T-helper 22 cell (primary cell): ENCODE measurements around the gene TIPARP.

Experiments used
- DNase-seq: peaks from one replicate; pipeline ENCODE4 v3.0.0-alpha.2; 2020; ENCODE audit warnings: low read depth

TIPARP gene

GRCh38 chr3:156676768-156677479 is 2.5 kb downstream of the TIPARP start:
- peak; percentile 8 for DNase-seq

- DNase-seq, result no peak
Measured at GRCh38 chr3:156677536-156677935, 3.1 kb downstream of the TIPARP start.

GRCh38 chr3:156678197-156678596 is 3.8 kb downstream of the TIPARP start:
- DNase-seq, result no peak

GRCh38 chr3:156680243-156680914 is 6.0 kb downstream of the TIPARP start:
- DNase-seq, result no peak

GRCh38 chr3:156681002-156681401 is 6.6 kb downstream of the TIPARP start:
- no peak for DNase-seq

- DNase-seq, result no peak
Measured at GRCh38 chr3:156682501-156682900, 8.1 kb downstream of the TIPARP start.

GRCh38 chr3:156682963-156683362 is 8.6 kb downstream of the TIPARP start:
- no peak for DNase-seq

GRCh38 chr3:156685198-156685597 is 10.8 kb downstream of the TIPARP start:
- no peak for DNase-seq

GRCh38 chr3:156685752-156686151 is 11.4 kb downstream of the TIPARP start:
- no peak for DNase-seq

GRCh38 chr3:156687023-156687422 is 12.6 kb downstream of the TIPARP start:
- DNase-seq, result no peak

GRCh38 chr3:156688632-156689452 is 14.5 kb downstream of the TIPARP start:
- no peak for DNase-seq

GRCh38 chr3:156689608-156690007 is 15.2 kb downstream of the TIPARP start:
- no peak for DNase-seq

- no peak for DNase-seq
Measured at GRCh38 chr3:156691920-156692319, 17.5 kb downstream of the TIPARP start.

GRCh38 chr3:156693166-156693565 is 18.8 kb downstream of the TIPARP start:
- no peak for DNase-seq

- DNase-seq, result no peak
Measured at GRCh38 chr3:156694536-156694935, 20.1 kb downstream of the TIPARP start.

- no peak for DNase-seq
Measured at GRCh38 chr3:156702367-156702766, 28.0 kb downstream of the TIPARP start.

GRCh38 chr3:156704370-156705036 is 30.1 kb downstream of the TIPARP start:
- DNase-seq, result no peak

- DNase-seq, result no peak
Measured at GRCh38 chr3:156705761-156706616, 31.6 kb downstream of the TIPARP start.

GRCh38 chr3:156707588-156707987 is 33.2 kb downstream of the TIPARP start:
- no peak for DNase-seq

- no peak for DNase-seq
Measured at GRCh38 chr3:156710429-156710828, 36.0 kb downstream of the TIPARP start.

- DNase-seq, result no peak
Measured at GRCh38 chr3:156711113-156711512, 36.7 kb downstream of the TIPARP start.
